HEK293 (cell line): Measurements from ENCODE around the gene DENND1A.

ENCODE experiments used
- AEBP2 ChIP-seq: fragments of 450-650 bp; formaldehyde crosslinking; IDR thresholded peaks from 2 replicates; pipeline ENCODE4 v1.5.1; 2016; ENCODE audit warnings: missing biosample characterization, missing genetic modification characterization, borderline replicate concordance
- CTCF ChIP-seq: fragments of 450-650 bp; formaldehyde crosslinking; IDR thresholded peaks from 2 replicates; pipeline ENCODE4 v1.5.1; 2016; ENCODE audit warnings: missing biosample characterization, missing genetic modification characterization
- KLF10 ChIP-seq: fragments of 450-650 bp; IDR thresholded peaks from 2 replicates; pipeline ENCODE4 v1.5.1; 2018; ENCODE audit warnings: missing biosample characterization, mild to moderate bottlenecking, missing genetic modification characterization
- MZF1 ChIP-seq: fragments of 450-650 bp; formaldehyde crosslinking; IDR thresholded peaks from 2 replicates; pipeline ENCODE4 v1.5.1; 2017; ENCODE audit warnings: missing biosample characterization, missing genetic modification characterization, borderline replicate concordance
- ZNF561 ChIP-seq: fragments of 450-650 bp; IDR thresholded peaks from 2 replicates; pipeline ENCODE4 v1.5.1; 2018; ENCODE audit warnings: missing biosample characterization, missing genetic modification characterization, borderline replicate concordance

- no peak for TF ChIP-seq AEBP2 (tag by site-specific recombination)
- TF ChIP-seq CTCF (tag by site-specific recombination): no peak
- TF ChIP-seq KLF10: no peak
- TF ChIP-seq ZNF561 (tag by site-specific recombination): no peak
- no peak for TF ChIP-seq MZF1 (tag by site-specific recombination)
Measured at GRCh38 chr9:123550012-123550411, 379.9 kb downstream of the DENND1A start.
